ENCODE results near the gene RAD23A.

GRCh38 chr19:12918253-12918652 lies 27.4 kb upstream of the RAD23A start:
- TF ChIP-seq CTCF (IDR thresholded peaks at IDR 0.05; ENCODE audit: insufficient read depth, low read depth, low read length) (no peak), EZH2 (IDR thresholded peaks at IDR 0.05; ENCODE audit: insufficient read depth, low read length) (no peak)

Data from astrocyte (in vitro differentiated cells and primary cell).